ENCODE data around the gene DNASE1L1.

The DNASE1L1 gene

GRCh38 chrX:154369449-154370299 lies 39.4 kb downstream of the DNASE1L1 start:
- Histone ChIP-seq H3K27ac (ENCODE audit: low read depth, low read length) (peak overlapping the region; percentile 70), H3K4me3 (ENCODE audit: low read depth in 1 of 2, low read length in 2 of 2) (peak overlapping the region; percentile 61 to 73), H3K9me3 (ENCODE audit: control insufficient read depth in 1 of 2, low read length in 2 of 2) (no peaks in the 10 kb centered on the region), H3K27me3 (ENCODE audit: control insufficient read depth in 1 of 2, insufficient read depth in 2 of 2, low read length in 2 of 2) (no peaks in the 10 kb centered on the region), H3K36me3 (ENCODE audit: control insufficient read depth in 1 of 2, insufficient read depth in 2 of 2, low read length in 2 of 2) (peaks cover 0 to 10% of the 10 kb centered on the region in 2 donors), H3K4me1 (ENCODE audit: control insufficient read depth in 1 of 2, insufficient read depth in 2 of 2, low read length in 2 of 2) (peaks cover 7 to 22% of the 10 kb centered on the region in 2 donors), H3K9ac (ENCODE audit: low read depth in 1 of 2, low read length in 2 of 2) (peak overlapping the region; percentile 56 to 60)

- peak overlapping the region; percentile 50 to 52 for H3K4me3 ChIP-seq (ENCODE audit: low read depth in 1 of 2, low read length in 2 of 2)
- H3K4me1 ChIP-seq (ENCODE audit: control insufficient read depth in 1 of 2, insufficient read depth in 2 of 2, low read length in 2 of 2): peaks cover 3 to 18% of the 10 kb centered on the region in 2 donors
- H3K27me3 ChIP-seq (ENCODE audit: control insufficient read depth in 1 of 2, insufficient read depth in 2 of 2, low read length in 2 of 2): no peaks in the 10 kb centered on the region
- H3K9ac ChIP-seq (ENCODE audit: low read depth in 1 of 2, low read length in 2 of 2): peak overlapping the region; percentile 38 to 56
- H3K27ac ChIP-seq (ENCODE audit: low read depth, low read length): peak overlapping the region; percentile 70
- H3K9me3 ChIP-seq (ENCODE audit: control insufficient read depth in 1 of 2, low read length in 2 of 2): no peaks in the 10 kb centered on the region
- H3K36me3 ChIP-seq (ENCODE audit: control insufficient read depth in 1 of 2, insufficient read depth in 2 of 2, low read length in 2 of 2): peaks cover 0 to 14% of the 10 kb centered on the region in 2 donors
Observed at GRCh38 chrX:154368630-154369448, 40.2 kb downstream of the DNASE1L1 start.

DNA sequence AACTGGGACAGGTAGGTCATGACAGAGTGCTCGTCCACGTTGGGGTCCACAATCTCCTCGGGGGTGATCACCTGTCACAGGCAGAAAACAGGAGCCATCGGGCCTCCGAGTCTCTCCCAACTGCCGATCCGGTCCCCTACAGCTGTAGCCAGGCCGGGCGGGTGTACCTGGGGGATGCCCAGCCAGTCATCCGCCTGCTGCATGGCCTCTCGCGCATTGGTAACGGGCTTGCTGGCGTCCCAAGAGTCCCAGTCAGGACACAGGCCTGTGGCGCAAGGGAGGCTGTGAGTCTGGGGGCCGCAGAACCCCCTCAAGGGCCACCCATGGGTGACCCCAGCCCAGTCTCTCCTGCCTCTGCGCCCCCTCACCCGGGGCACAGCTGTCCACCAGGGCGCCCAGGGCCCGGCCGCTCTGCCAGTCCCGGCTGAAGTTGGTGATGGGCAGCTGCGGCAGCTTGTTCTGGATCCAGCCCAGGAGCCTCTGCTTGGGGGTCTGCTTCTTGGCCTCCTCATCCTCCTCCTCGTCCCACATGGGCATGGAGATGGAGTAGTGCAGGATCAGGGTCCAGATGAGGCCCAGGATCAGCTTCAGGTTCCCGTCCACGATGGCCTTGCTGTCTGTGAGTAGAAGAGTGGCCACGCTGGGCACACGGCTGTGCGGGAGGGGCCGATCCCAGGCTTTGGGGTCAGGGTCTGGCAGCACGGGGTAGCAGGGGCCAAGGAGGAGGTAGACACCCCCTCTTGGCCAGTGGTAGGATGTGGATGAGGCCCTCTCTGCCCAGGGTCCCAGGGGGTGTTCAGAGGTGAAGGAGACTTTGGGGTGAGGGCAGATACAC lies 41.4 kb downstream of the DNASE1L1 start:
- Histone ChIP-seq H3K4me3 (ENCODE audit: low read depth in 1 of 2, low read length in 2 of 2) (no peak overlapping the region), H3K4me1 (ENCODE audit: control insufficient read depth in 1 of 2, insufficient read depth in 2 of 2, low read length in 2 of 2) (peaks cover 0 to 12% of the 10 kb centered on the region in 2 donors), H3K27ac (ENCODE audit: low read depth, low read length) (peak overlapping the region; percentile 70), H3K9ac (ENCODE audit: low read depth in 1 of 2, low read length in 2 of 2) (no peak overlapping the region), H3K9me3 (ENCODE audit: control insufficient read depth in 1 of 2, low read length in 2 of 2) (no peaks in the 10 kb centered on the region), H3K27me3 (ENCODE audit: control insufficient read depth in 1 of 2, insufficient read depth in 2 of 2, low read length in 2 of 2) (no peaks in the 10 kb centered on the region), H3K36me3 (ENCODE audit: control insufficient read depth in 1 of 2, insufficient read depth in 2 of 2, low read length in 2 of 2) (peaks cover 0 to 21% of the 10 kb centered on the region in 2 donors)

GRCh38 chrX:154366666-154367055 lies 42.4 kb downstream of the DNASE1L1 start:
- H3K4me3 ChIP-seq (ENCODE audit: low read depth in 1 of 2, low read length in 2 of 2): no peak overlapping the region

GRCh38 chrX:154365997-154366665 lies 42.9 kb downstream of the DNASE1L1 start:
- Histone ChIP-seq H3K27me3 (ENCODE audit: control insufficient read depth in 1 of 2, insufficient read depth in 2 of 2, low read length in 2 of 2) (no peaks in the 10 kb centered on the region), H3K36me3 (ENCODE audit: control insufficient read depth in 1 of 2, insufficient read depth in 2 of 2, low read length in 2 of 2) (peaks cover 6 to 36% of the 10 kb centered on the region in 2 donors), H3K4me3 (ENCODE audit: low read depth in 1 of 2, low read length in 2 of 2) (no peak overlapping the region), H3K9me3 (ENCODE audit: control insufficient read depth in 1 of 2, low read length in 2 of 2) (no peaks in the 10 kb centered on the region), H3K27ac (ENCODE audit: low read depth, low read length) (no peak overlapping the region), H3K4me1 (ENCODE audit: control insufficient read depth in 1 of 2, insufficient read depth in 2 of 2, low read length in 2 of 2) (peaks cover 0 to 12% of the 10 kb centered on the region in 2 donors), H3K9ac (ENCODE audit: low read depth in 1 of 2, low read length in 2 of 2) (no peak overlapping the region)

More at GRCh38 chrX:154366666-154367055, 42.4 kb downstream of the DNASE1L1 start:
- Histone ChIP-seq H3K9me3 (ENCODE audit: control insufficient read depth in 1 of 2, low read length in 2 of 2) (no peaks in the 10 kb centered on the region), H3K36me3 (ENCODE audit: control insufficient read depth in 1 of 2, insufficient read depth in 2 of 2, low read length in 2 of 2) (peaks cover 1 to 30% of the 10 kb centered on the region in 2 donors), H3K4me1 (ENCODE audit: control insufficient read depth in 1 of 2, insufficient read depth in 2 of 2, low read length in 2 of 2) (peaks cover 0 to 12% of the 10 kb centered on the region in 2 donors), H3K27ac (ENCODE audit: low read depth, low read length) (no peak overlapping the region), H3K27me3 (ENCODE audit: control insufficient read depth in 1 of 2, insufficient read depth in 2 of 2, low read length in 2 of 2) (no peaks in the 10 kb centered on the region), H3K9ac (ENCODE audit: low read depth in 1 of 2, low read length in 2 of 2) (no peak overlapping the region)

DNA sequence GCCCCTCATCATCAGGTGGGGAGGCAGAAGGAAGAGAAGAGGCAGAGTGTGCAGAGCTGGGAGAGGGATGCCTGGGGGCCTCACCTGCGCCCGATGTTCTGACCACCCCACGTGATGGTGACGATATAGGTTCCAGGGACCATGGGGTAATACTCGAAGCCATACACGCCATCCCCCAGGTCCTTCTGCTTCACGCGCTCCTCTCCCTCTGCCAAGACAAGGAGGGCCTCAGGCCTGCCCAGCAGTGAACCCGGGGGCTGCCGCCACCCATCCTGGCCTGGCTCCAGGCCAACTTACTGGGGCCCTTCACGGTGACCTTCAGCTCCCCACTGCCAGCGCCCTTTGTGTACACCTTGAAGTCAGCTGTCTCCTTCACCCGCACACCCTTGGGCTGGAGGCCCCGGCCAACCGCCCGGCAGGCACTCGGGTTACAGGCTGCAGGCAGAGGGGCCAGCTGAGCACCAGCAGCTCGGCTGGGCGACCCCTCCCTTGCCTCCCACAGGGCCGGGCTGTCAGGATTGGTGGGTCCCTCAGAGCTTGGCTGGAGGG lies 43.9 kb downstream of the DNASE1L1 start:
- Histone ChIP-seq H3K9me3 (ENCODE audit: control insufficient read depth in 1 of 2, low read length in 2 of 2) (no peaks in the 10 kb centered on the region), H3K4me3 (ENCODE audit: low read depth in 1 of 2, low read length in 2 of 2) (no peak overlapping the region), H3K27ac (ENCODE audit: low read depth, low read length) (no peak overlapping the region), H3K4me1 (ENCODE audit: control insufficient read depth in 1 of 2, insufficient read depth in 2 of 2, low read length in 2 of 2) (peaks cover 0 to 9% of the 10 kb centered on the region in 2 donors), H3K27me3 (ENCODE audit: control insufficient read depth in 1 of 2, insufficient read depth in 2 of 2, low read length in 2 of 2) (no peaks in the 10 kb centered on the region), H3K36me3 (ENCODE audit: control insufficient read depth in 1 of 2, insufficient read depth in 2 of 2, low read length in 2 of 2) (peaks cover 6 to 37% of the 10 kb centered on the region in 2 donors), H3K9ac (ENCODE audit: low read depth in 1 of 2, low read length in 2 of 2) (no peak overlapping the region)

DNA sequence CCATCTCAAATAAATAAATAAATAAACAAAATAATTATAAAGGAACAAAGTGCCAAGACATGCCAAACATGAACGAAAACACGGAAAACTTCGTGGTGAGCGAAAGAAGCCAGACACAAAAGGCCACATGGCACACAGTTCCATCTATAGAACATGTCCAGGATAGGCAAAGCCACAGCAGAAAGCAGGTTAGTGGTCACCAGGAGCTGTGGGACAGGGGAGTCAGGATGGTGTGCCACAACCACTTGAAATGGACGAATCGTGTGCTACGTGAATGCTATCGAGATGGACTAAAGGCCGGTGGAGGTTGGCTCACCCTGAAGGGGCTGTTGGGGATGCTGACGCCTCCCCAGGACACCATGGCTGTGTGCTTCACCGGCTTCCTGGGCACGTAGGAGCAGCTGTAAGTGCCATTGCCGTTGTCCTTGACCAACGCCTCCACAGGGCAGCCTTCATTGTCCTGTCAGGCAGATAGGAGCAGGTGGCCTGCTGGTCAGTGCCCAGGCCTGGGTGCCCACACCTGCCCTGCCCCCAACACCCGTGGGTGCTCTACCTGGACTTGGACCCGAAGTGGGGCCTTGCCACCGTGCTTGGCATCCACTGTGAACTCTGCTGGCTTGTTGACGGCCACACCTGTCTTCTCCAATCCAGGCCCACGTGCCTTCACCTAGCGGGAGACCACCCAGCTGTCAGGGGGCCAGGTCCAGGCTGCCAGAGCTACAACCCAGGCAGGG lies 45.2 kb downstream of the DNASE1L1 start:
- Histone ChIP-seq H3K9me3 (ENCODE audit: control insufficient read depth in 1 of 2, low read length in 2 of 2) (no peaks in the 10 kb centered on the region), H3K27me3 (ENCODE audit: control insufficient read depth in 1 of 2, insufficient read depth in 2 of 2, low read length in 2 of 2) (no peaks in the 10 kb centered on the region), H3K36me3 (ENCODE audit: control insufficient read depth in 1 of 2, insufficient read depth in 2 of 2, low read length in 2 of 2) (peaks cover 8 to 42% of the 10 kb centered on the region in 2 donors), H3K9ac (ENCODE audit: low read depth in 1 of 2, low read length in 2 of 2) (no peak overlapping the region), H3K4me1 (ENCODE audit: control insufficient read depth in 1 of 2, insufficient read depth in 2 of 2, low read length in 2 of 2) (peaks cover 0 to 7% of the 10 kb centered on the region in 2 donors), H3K27ac (ENCODE audit: low read depth, low read length) (no peak overlapping the region), H3K4me3 (ENCODE audit: low read depth in 1 of 2, low read length in 2 of 2) (no peak overlapping the region)

- no peaks in the 10 kb centered on the region for H3K9me3 ChIP-seq (ENCODE audit: control insufficient read depth in 1 of 2, low read length in 2 of 2)
- no peak overlapping the region for H3K4me3 ChIP-seq (ENCODE audit: low read depth in 1 of 2, low read length in 2 of 2)
- H3K9ac ChIP-seq (ENCODE audit: low read depth in 1 of 2, low read length in 2 of 2): no peak overlapping the region
- peaks cover 11 to 53% of the 10 kb centered on the region in 2 donors for H3K36me3 ChIP-seq (ENCODE audit: control insufficient read depth in 1 of 2, insufficient read depth in 2 of 2, low read length in 2 of 2)
- H3K27me3 ChIP-seq (ENCODE audit: control insufficient read depth in 1 of 2, insufficient read depth in 2 of 2, low read length in 2 of 2): no peaks in the 10 kb centered on the region
- no peaks in the 10 kb centered on the region for H3K4me1 ChIP-seq (ENCODE audit: control insufficient read depth in 1 of 2, insufficient read depth in 2 of 2, low read length in 2 of 2)
- H3K27ac ChIP-seq (ENCODE audit: low read depth, low read length): no peak overlapping the region
Observed at GRCh38 chrX:154362085-154362742, 46.8 kb downstream of the DNASE1L1 start.
